NCI-H128 (cell line): ENCODE data around the gene IFIT1B.
"Not testable (repeated sequence)": the region's sequence is repeated elsewhere in the genome, so short reads cannot be mapped to it uniquely, and the experiment has no call there.

Source experiments
- DNase-seq: peaks from one replicate; lab custom pipeline; 2025; ENCODE audit not compliant: unreplicated experiment; lab: John Stamatoyannopoulos, UW

IFIT1B gene, protein sequence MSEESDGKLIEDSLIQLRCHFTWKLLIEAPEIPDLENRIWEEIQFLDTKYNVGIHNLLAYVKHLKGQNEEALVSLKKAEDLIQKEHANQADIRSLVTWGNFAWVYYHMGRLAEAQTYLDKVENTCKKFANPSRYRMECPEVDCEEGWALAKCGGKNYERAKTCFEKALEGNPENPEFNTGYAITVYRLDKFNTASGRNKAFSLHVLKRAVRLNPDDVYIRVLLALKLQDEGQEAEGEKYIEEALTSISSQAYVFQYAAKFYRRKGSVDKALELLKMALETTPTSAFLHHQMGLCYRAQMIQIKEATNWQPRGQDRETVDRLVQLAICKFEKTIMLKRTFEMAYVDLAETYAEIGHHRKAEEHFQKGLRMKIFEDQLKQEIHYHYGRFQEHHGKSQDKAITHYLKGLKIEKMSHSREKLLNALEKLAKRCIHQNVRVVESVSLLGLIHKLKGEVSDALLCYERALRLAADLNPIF

DNA sequence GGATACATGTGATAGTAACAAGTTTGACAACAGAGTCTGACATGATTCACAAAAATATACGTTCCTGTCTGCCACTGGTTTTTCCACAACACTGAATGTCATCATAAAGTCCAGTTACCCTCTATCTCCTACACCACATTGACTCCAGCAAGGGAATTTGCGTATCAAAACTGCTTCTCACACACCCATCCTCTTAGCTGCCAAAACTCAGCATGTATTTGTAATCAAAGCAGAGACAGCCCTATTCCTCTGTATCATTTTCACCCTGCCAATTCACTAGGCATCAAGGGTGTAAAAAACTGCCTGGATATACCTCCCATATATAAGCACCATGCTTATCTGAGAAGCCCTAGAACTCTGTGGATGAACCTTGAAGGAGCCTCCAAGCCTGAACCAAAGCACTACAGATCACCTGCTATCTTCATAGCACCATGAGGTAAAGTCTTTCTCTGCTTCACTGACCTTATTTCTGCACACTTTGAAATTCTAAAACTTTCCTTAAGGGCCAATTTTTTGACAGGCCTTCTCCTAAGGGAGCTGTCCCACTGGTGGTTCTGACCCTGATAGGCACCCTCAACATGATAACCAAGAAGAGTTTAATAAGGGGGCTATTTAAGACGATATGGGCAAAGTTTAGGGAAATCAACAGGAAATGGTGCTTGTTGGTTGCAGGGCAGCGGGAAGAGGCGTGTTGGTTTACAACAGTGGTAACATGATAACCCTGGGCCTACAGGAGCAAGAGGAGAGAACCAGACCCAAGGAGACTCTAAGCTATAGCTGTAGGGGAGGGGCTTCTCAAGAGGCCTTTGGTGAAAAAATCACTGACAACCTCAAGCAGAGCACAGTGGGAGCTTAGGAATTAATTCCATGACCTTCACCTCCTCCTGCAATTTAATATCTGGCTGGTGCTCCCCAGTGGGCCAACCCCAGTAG, at the start of gene IFIT1B:
TSS of gene IFIT1B (plus strand) at position 352 of the 933 bp plus-strand sequence. CDS start at position 432, 80 bp downstream.
- no peak for DNase-seq

DNA sequence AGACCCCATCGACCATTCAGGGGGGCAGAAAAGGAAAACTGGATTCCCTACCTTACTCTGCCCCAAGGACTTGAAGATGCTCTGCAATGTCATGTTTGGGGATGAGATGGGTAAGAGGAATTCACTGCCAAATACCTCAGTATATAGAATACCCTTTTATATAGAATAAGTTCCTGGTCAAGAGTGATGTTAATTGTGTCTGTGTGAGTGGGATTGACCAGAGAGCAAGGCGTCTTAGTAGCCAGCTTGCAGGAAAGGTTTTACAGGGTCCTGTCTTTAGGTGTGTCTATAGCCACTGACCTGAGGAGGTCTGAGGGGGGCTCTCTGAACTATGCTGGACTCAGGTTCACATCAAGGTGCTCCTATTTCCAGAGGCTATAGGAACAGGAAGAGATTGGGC, 48.7 kb upstream of the IFIT1B start:
- no peak for DNase-seq

DNA sequence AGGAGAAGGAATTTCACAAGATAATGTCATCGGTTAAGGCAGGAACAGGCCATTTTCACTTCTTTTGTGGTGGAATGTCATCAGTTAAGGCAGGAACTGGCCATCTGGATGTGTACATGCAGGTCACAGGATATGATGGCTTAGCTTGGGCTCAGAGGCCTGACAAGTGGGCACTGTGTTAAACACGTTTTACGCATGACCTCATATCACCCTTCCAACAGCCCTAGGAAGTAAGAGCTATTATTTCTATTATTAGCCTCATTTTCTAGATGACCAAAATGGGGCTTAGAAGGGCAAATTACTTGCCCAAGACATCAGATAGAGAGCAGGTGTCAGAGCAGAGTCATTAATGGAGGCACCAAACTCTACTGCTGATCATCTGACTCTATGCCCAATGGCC, 47.8 kb upstream of the IFIT1B start:
- DNase-seq, result not testable (repeated sequence)

DNA sequence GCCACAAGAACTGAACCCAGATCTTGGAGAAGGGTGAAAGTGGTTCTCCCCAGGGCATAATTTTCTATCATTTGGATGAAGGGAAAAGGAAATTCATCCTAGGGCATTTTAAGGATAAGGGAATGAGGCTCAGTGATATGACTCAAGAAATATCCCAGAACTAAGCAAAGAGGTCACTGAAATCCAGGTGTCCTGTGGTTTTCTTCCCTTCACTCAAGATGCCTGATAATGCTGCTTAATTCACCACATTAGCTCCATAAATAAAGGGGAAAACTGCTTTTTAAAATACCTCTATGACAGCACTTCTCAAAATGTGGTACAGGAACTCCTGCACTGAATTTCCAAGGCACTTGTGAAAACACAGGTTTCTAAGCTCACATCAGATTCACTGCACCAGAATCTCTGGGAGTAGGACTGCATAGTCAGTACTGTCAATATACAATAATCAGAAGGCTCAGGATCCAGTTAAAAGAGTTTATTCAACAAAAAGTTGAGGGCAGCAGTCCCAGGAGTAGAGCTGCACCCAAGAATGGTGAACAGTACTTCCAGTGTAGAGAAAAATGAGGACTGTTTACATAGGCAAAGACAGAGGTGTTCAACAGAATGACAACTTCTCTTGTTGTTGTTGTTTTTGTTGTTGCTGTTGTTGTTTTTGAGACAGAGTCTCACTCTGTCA, 47.2 kb upstream of the IFIT1B start:
- no peak for DNase-seq

DNA sequence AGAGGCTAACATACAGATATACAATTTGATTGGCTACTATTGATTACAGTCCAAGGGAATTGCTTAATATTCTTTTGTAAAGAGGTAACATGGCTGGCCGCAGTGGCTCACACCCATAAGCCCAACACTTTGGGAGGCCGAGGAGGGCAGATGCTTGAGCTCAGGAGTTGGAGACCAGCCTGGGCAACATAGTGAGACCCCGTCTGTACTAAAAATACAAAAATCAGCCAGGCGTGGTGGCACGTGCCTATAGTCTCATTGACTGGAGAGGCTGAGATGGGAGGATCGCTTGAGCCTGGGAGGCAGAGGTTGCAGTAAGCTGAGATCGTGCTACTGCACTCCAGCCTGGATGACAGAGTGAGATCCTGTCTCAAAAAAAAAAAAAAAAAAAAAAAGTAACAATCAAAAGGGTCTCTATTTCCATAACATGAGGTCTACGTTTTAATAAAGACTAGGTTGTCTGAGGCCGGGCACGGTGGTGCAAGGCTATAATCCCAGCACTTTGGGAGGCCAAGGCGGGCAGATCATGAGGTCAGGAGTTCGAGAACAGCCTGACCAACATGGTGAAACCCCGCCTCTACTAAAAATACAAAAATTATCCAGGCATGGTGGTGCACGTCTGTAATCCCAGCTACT, 46.3 kb upstream of the IFIT1B start:
- not testable (repeated sequence) for DNase-seq

DNA sequence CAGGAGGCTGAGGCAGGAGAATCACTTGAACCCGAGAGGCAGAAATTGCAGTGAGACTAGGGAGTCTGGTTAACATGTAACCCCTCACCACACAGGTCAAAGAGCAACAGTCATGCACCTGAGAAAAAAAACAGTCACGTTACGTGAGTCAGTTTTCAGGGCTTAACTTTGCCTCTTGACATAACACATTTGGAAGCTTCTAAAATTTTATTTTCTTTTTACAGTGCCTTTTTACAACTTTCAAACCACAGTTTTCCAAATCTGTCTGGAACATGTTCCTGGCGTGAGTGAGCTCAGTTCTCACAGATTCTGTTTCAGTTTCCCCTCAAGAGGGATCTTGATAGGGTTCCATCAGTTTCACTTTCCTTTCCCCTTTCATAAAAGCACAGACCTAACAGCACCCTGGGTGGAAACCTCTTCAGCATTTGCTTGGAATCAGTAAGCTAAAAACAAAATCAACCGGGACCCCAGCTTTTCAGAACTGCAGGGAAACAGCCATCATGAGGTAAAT, 45.7 kb upstream of the IFIT1B start:
- no peak for DNase-seq

DNA sequence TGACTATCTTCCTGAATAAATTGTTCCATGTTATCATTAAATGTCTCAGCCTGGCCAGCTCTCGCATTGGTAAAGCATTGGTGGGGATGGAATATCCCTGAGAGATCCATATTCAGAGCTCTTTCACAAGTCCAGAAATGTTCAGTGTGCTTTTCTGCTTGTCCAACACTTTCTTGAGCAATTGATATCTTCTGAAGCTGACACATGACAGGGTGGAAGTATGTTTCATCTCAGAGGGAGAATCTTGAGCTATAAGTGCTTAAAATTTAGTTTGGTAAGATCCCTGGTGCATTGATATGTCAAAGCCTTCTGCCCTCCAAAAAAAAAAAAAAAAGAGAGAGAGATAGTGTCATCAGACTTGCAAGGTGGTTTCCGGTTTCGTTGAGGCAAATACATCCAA, 42.6 kb upstream of the IFIT1B start:
- DNase-seq, result no peak

DNA sequence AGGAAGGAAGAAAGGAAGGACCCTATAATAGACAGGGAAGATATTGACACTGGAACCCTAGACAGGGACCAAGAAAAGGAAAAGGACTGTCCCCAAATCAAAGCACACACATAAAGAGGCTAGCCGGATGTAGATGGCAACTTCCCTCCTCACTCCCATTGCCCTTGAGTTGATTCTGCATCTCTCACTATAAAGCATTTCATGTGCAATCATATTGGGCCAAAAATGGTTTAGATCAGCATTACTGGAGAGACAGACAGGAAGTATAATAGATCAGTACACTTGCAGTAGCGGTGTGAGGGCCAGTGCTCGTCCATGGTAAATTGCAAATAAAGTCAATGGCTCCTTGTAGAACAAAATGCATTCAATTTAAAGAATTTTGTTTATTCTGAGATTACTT, 41.6 kb upstream of the IFIT1B start:
- no peak for DNase-seq

DNA sequence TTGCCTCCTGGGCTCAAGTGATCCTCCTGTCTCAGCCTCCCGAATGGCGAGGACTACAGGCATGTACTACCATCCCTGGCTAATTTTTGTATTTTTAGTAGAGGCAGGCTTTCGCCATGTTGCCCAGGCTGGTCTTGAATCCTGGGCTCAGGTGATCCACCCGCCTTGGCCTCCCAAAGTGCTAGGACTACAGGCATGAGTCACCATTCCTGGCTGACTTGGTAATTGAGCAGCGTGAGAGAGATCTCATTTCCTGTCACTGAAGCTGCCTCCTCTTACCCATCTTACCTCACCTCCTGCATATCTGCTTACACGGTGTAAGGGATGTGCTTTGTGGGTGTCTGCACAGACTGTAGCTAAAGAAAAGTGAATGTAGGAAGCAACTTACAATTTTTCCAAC, 40.4 kb upstream of the IFIT1B start:
- DNase-seq, result no peak

DNA sequence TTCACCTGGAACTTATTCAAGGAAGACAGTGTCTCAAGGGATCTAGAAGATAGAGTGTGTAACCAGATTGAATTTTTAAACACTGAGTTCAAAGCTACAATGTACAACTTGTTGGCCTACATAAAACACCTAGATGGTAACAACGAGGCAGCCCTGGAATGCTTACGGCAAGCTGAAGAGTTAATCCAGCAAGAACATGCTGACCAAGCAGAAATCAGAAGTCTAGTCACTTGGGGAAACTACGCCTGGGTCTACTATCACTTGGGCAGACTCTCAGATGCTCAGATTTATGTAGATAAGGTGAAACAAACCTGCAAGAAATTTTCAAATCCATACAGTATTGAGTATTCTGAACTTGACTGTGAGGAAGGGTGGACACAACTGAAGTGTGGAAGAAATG, 39.1 kb upstream of the IFIT1B start:
- DNase-seq, result no peak

DNA sequence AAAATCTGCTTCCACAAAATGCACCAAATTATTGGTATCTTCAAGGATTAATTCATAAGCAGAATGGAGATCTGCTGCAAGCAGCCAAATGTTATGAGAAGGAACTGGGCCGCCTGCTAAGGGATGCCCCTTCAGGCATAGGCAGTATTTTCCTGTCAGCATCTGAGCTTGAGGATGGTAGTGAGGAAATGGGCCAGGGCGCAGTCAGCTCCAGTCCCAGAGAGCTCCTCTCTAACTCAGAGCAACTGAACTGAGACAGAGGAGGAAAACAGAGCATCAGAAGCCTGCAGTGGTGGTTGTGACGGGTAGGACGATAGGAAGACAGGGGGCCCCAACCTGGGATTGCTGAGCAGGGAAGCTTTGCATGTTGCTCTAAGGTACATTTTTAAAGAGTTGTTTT, 38.0 kb upstream of the IFIT1B start:
- DNase-seq, result no peak

DNA sequence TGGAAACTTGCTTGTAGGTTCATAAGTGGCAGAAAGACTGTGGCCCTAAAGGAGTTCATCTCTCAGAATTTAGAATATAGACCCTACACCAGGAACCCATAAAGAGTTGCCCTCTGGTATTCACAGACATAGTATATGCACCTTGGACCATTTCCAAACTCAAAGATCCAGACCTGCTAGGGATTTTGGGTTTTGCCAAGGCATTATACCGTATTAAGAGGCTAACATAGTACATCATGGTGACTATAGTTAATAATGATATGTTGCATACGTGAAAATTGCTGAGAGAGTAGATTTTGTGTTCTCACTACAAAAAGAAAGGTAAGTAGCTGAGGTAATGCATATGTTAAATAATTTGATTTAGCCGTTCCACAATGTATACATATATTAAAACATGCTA, 36.2 kb upstream of the IFIT1B start:
- DNase-seq, result no peak

DNA sequence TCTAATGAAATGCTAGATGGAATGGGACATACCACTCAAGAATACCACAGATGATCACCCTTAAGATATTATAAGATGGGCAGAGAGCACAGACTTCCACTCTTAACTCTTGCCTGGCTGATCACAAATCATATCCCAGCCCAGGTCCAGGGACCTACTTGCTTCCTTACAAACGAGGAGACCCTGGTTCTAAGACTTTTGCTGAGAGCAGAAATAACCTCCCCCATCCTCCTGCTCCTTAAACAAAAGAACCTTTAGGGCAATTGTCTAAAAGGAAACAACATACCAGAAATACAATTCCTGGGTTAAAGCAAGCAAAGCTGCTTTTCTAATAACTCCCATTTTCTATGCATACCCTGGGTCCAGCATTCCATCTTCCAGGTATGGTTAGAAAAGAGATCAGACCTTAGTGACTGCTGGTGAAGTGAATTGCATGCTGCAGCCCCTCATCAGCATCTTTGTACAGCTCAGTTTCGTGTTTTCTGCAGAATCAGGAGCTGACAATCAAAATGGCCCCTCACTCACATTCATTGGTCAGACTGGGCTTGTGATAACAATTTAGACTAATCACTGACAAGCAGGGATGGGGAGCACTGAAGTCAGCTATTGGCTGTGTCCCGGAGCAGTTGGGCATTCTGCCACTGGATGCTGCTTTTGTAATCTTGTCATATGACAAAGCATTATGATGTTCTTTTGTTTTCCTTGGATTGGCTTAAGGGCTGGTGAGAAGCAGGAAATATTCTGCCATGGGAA, 35.5 kb upstream of the IFIT1B start:
- no peak for DNase-seq

DNA sequence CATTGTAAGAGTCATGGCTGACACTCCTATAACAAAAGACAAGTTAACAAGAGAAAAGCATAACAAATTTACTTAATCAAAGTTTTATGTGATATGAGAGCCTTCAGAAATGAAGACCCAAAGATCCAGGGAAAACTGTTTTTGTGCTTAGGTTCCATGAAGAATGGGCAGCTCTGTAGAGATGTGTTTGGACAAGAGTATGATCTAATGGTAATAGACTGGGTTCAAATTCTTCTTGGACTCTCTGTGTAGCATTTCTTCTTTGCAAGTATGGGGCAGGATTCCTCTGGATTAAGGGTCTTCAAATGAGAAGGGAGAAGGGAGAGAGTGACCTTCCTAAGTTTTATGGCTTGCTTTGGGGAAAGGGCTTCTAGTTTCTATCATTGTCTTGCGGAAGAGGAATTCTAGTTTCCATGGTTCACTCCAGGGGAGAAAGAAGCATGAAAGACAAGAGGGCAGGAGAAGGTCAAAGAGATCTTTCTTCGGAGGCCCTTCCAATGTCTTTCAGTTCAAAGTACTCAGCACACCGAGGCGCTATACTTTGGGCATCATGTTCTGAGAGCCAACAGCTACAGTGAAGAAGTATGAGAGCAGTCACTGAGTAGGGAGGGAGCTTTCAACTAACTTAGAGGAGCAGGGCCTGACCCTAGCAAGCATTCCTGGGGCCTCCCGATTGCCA, 34.6 kb upstream of the IFIT1B start:
- DNase-seq, result no peak

DNA sequence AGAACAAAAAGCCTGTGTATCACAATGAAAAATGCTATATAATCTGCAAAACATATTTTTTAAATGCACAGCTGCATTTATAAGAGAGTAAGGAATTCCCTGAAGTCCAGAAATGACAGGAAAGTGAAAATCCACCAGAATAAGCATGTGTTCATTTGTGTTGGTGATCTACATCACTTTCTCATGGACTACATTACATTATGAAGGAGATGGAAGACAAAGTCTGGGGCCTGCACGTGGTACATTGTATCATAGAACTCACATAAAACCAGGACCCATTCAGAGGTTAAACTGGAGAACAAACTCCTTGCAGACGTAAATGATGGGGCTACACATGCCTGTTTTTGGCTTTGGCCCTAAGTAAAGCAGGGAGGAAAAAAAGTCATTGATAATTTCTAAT, 33.7 kb upstream of the IFIT1B start:
- DNase-seq, result no peak

DNA sequence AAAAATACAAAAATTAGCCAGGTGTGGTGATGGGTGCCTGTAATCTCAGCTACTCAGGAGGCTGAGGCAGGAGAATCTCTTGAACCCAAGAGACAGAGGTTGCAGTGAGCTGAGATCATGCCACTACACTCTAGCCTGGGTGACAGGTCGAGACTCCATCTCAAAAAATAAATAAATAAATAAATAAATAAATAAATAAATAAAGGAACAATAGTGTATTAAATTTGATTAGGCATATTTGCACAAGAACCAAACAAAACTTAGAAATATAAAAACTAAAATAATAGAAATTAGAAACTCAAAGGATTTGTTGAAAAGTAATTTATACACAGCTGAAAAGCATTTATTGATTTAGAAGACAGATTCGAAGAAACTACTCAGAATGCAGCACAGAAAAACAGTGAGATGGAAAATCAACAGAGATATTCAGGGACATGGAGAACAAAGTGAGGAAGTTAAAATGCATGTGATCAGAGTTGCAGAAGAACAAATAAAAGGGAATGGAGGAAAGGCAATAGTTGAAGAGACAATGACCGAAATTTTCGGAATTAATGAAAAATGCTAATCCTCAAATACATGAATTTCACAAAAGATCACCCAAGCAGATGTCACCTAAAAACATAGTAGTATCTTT, 32.4 kb upstream of the IFIT1B start:
- DNase-seq, result no peak

DNA sequence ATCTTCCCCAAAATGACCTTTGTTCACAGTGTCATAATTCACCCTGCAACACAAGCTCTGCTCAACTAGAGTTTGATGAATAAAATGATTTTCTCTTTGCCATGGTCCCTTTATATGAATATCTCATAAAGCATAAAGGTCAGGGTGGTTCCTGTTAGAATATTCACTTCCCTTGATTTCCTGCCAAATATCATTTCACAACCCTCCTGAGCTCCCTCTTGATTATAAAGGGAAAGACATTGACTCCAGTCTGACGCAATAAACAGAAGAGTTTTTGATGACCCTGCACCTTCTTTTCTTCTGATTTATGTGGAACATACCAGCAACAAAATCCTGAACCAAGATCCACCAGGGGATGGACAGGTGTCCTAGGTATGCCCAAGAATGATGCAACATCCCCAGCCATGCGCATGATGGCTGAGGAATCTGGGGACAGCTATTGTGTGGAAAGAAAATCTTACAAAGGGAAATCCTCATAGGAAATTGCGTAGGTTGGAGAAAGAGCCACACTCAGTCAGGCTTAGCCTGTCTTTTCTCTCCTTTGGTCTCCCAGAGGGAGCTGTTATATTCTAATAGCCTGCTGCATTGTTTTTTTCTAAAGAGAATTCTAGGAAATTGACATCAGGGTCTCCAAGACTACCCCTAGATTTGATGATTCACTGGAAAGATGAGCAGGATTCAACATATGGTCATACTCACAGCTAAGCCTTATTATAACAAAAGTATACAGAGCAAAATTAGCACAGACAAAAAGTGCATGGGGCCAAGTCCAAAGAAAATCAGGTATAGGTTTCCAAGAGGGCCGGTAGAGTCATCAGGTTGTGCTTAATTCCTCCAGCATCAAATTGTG, 31.2 kb upstream of the IFIT1B start:
- DNase-seq, result no peak
